Keratinocyte (primary cell): Measurements from ENCODE around the gene UBA7. TPM values are rescaled to one million over a fixed set of nuclear protein-coding genes. Genes with fewer than 3 reads are reported as not detected.
"Not testable (repeated sequence)": the region's sequence is repeated elsewhere in the genome, so short reads cannot be mapped to it uniquely, and the experiment has no call there.

Experiments
- DNase-seq: peaks from one replicate; pipeline ENCODE4 v3.0.0-alpha.2; 2011; ENCODE audit warnings: low read depth, missing footprints, low spot score
- FAIRE-seq: peaks from 2 replicates; lab custom pipeline; 2011; peaks lifted over from hg19 to GRCh38; lab: Jason Lieb, UNC
- H2AFZ ChIP-seq: 2 replicates; pipeline ENCODE4 v1.6.0; 2012; ENCODE audit warnings: low read length, control low read depth, inconsistent platforms; ENCODE audit not compliant: control insufficient read depth
- H3K27ac ChIP-seq: 2 replicates; pipeline ENCODE4 v1.5.1; 2011; ENCODE audit warnings: low read length; ENCODE audit not compliant: control insufficient read depth, insufficient read depth
- H3K27me3 ChIP-seq: 3 replicates; pipeline ENCODE4 v1.6.0; 2011; ENCODE audit warnings: low read length; ENCODE audit not compliant: control insufficient read depth, insufficient read depth; ENCODE audit errors: extremely low read depth
- H3K36me3 ChIP-seq, 2 experiments: 2 replicates in 1 of 2; 3 replicates in 1 of 2; pipeline ENCODE4 v1.5.1; 2011; ENCODE audit warnings: low read length in 2 of 2, mild to moderate bottlenecking in 1 of 2; ENCODE audit not compliant: control insufficient read depth in 2 of 2, insufficient read depth in 2 of 2; ENCODE audit errors: extremely low read depth in 1 of 2
- H3K4me1 ChIP-seq: 3 replicates; pipeline ENCODE4 v1.5.1; 2011; ENCODE audit warnings: low read length; ENCODE audit not compliant: control insufficient read depth, insufficient read depth; ENCODE audit errors: extremely low read depth
- H3K4me2 ChIP-seq: 3 replicates; pipeline ENCODE4 v1.6.0; 2011; ENCODE audit warnings: low read depth, low read length; ENCODE audit not compliant: control insufficient read depth, insufficient read depth; ENCODE audit errors: extremely low read depth
- H3K4me3 ChIP-seq, 3 experiments: fragments of 200-600 bp in 1 of 3; sonication (generic) in 1 of 3; 2 replicates in 2 of 3; 3 replicates in 1 of 3; pipeline ENCODE4 v1.5.1; 2011 to 2016; ENCODE audit warnings: low read length in 3 of 3, mild to moderate bottlenecking in 3 of 3, control low read depth in 2 of 3, inconsistent platforms in 1 of 3, low read depth in 1 of 3, mixed read lengths in 1 of 3, mixed run types in 1 of 3, moderate library complexity in 1 of 3; ENCODE audit not compliant: control insufficient read depth in 2 of 3, insufficient read depth in 2 of 3; ENCODE audit errors: extremely low read depth in 1 of 3
- H3K79me2 ChIP-seq: 2 replicates; pipeline ENCODE4 v1.6.0; 2012; ENCODE audit warnings: low read length; ENCODE audit not compliant: control insufficient read depth, insufficient read depth
- H3K9ac ChIP-seq: 3 replicates; pipeline ENCODE4 v1.6.0; 2011; ENCODE audit warnings: low read length; ENCODE audit not compliant: control insufficient read depth, insufficient read depth; ENCODE audit errors: extremely low read depth
- H3K9me1 ChIP-seq: 3 replicates; pipeline ENCODE4 v1.6.0; 2011; ENCODE audit warnings: low read length; ENCODE audit not compliant: control insufficient read depth, insufficient read depth; ENCODE audit errors: extremely low read depth
- H3K9me3 ChIP-seq: 2 replicates; pipeline ENCODE4 v1.5.1; 2012; ENCODE audit warnings: low read depth, low read length; ENCODE audit not compliant: control insufficient read depth
- H4K20me1 ChIP-seq: 3 replicates; pipeline ENCODE4 v1.6.0; 2011; ENCODE audit warnings: low read length; ENCODE audit not compliant: control insufficient read depth, insufficient read depth; ENCODE audit errors: extremely low read depth
- EZH2 ChIP-seq: IDR thresholded peaks from one replicate; pipeline ENCODE4 v1.6.1; 2012; ENCODE audit warnings: inconsistent platforms, mild to moderate bottlenecking, low read length, moderate library complexity
- dilution Hi-C: fragments of 300-500 bp; cut with MboI; formaldehyde crosslinking; loops from one replicate; pipeline ENCODE4 v1.7.0; 2020; ENCODE audit warnings: low sequenced_read_pairs; ENCODE audit not compliant: extremely low pct_ligation_motif_present
- polyA plus RNA-seq, 5 experiments: library from polyadenylated mRNA; depleted of rRNA in 3 of 5; stranded (reverse) in 3 of 5; stranded (forward) in 1 of 5; unstranded in 1 of 5; fragments of >200 nt; gene quantifications; 1 replicate in 1 of 5; 2 replicates in 3 of 5; 3 replicates in 1 of 5; pipeline versions ENCODE4 v1.2.1 to v1.2.3, GENCODE V29; 2011 to 2012; ENCODE audit warnings: missing spikeins in 2 of 5, low read depth in 1 of 5, low replicate concordance in 1 of 5
- TF ChIP-seq, protein P1 (sequence below), 3 experiments: IDR thresholded peaks in 1 of 3; conservative IDR thresholded peaks in 1 of 3; optimal IDR thresholded peaks in 1 of 3; 2 replicates in 2 of 3; 3 replicates in 1 of 3; pipeline versions ENCODE3 to v1.5.1; 2011; ENCODE audit warnings: low read length in 3 of 3, mild to moderate bottlenecking in 3 of 3, moderate library complexity in 2 of 3, control low read depth in 1 of 3, inconsistent platforms in 1 of 3; ENCODE audit not compliant: insufficient read depth in 2 of 3; ENCODE audit errors: extremely low read depth in 1 of 3

The UBA7 gene
- polyA plus RNA-seq, 1 donor (not counting 4 experiments of a cell fraction or from before 2014, with no cell fraction given) = 5.4 TPM

DNA sequence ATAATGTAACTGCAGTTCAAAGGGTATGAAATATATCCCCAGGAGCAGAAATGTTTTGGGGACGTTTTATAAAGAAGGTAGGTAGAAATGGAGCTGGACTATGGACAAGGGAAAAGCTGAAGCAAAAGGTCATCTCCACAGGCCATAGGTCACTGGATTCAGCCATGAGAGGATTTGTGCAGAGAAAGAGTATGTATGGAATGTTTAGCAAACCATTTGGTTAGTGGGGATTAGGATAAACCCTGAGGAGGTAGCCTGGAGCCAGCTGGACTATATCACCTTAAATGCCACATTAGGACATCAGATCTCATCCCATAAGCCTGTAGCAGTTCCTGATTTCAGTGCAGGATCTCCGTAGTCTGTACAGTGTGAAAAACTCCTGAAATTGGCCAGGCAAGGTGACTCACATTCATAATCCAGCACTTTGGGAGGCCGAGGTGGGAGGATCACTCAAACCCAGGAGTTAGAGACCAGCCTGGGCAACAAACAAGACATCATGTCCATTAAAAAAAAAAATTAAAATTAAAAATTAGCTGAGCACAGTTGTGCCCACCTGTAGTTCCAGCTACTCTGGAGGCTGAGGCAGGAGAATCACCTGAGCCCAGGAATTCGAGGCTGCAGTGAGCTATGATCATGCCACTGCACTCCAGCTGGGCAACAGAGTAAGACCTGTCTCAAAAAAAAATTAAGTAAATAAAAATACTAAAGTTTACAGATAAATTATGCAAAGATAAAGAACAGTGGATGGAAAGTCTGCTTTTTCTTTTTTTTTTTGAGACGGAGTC lies 32.1 kb downstream of the UBA7 start:
- Histone ChIP-seq H3K9ac (no peak overlapping the region), H3K9me1 (no peaks in the 10 kb centered on the region), H3K4me3 (no peak overlapping the region), H3K9me3 (no peaks in the 10 kb centered on the region), H2AFZ (no peak overlapping the region), H3K27ac (no peak overlapping the region), H3K4me2 (no peak overlapping the region), H3K4me1 (peaks cover 4% of the 10 kb centered on the region), H3K36me3 (peaks cover 8 to 12% of the 10 kb centered on the region in 2 experiments), H3K79me2 (peaks cover 74% of the 10 kb centered on the region), H3K27me3 (no peaks in the 10 kb centered on the region), H4K20me1 (no peaks in the 10 kb centered on the region)
- DNase-seq = no peak
- FAIRE-seq = no peak
- dilution Hi-C loops = no loop called here
- TF ChIP-seq EZH2 = no peak
- TF ChIP-seq, protein P1, sequence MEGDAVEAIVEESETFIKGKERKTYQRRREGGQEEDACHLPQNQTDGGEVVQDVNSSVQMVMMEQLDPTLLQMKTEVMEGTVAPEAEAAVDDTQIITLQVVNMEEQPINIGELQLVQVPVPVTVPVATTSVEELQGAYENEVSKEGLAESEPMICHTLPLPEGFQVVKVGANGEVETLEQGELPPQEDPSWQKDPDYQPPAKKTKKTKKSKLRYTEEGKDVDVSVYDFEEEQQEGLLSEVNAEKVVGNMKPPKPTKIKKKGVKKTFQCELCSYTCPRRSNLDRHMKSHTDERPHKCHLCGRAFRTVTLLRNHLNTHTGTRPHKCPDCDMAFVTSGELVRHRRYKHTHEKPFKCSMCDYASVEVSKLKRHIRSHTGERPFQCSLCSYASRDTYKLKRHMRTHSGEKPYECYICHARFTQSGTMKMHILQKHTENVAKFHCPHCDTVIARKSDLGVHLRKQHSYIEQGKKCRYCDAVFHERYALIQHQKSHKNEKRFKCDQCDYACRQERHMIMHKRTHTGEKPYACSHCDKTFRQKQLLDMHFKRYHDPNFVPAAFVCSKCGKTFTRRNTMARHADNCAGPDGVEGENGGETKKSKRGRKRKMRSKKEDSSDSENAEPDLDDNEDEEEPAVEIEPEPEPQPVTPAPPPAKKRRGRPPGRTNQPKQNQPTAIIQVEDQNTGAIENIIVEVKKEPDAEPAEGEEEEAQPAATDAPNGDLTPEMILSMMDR (optimal IDR thresholded peaks at IDR 0.05 in 1 of 3, IDR thresholded peaks at IDR 0.05 in 1 of 3, conservative IDR thresholded peaks at IDR 0.05 in 1 of 3; ENCODE audit: extremely low read depth in 1 of 3, insufficient read depth in 2 of 3, low read length in 3 of 3) = no peak

DNA sequence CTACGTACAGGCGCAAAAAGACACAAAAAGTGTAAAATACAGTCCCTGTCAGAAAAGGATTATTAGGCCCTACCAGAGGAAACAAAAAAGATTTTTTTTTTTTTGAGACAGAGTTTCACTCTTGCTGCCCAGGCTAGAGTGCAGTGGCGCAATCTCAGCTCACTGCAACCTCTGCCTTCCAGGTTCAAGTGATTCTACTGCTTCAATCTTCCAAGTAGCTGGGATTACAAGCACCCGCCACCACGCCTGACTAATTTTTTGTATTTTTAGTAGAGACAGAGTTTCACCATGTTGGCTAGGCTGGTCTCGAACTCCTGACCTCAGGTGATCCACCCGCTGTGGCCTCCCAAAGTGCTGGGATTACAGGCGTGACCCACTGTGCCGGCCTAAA lies 32.8 kb downstream of the UBA7 start:
- H2AFZ ChIP-seq, H3K9me3 ChIP-seq, DNase-seq, H3K27ac ChIP-seq, H3K27me3 ChIP-seq, H3K9ac ChIP-seq, FAIRE-seq, H4K20me1 ChIP-seq, H3K9me1 ChIP-seq, H3K4me2 ChIP-seq, H3K4me3 ChIP-seq, H3K4me1 ChIP-seq, dilution Hi-C loops: not testable (repeated sequence)
- Histone ChIP-seq H3K79me2 (peaks cover 77% of the 10 kb centered on the region), H3K36me3 (peaks cover 8 to 12% of the 10 kb centered on the region in 2 experiments)
